DMS79 treated with DMSO at 0.1 percent for 48 hours (cell line): ENCODE results near the gene GOLPH3.
"Not testable (repeated sequence)": the region's sequence is repeated elsewhere in the genome, so short reads cannot be mapped to it uniquely, and the experiment has no call there.

Experiments
- DNase-seq: peaks from one replicate; lab custom pipeline; 2025; lab: John Stamatoyannopoulos, UW

Gene GOLPH3

DNA sequence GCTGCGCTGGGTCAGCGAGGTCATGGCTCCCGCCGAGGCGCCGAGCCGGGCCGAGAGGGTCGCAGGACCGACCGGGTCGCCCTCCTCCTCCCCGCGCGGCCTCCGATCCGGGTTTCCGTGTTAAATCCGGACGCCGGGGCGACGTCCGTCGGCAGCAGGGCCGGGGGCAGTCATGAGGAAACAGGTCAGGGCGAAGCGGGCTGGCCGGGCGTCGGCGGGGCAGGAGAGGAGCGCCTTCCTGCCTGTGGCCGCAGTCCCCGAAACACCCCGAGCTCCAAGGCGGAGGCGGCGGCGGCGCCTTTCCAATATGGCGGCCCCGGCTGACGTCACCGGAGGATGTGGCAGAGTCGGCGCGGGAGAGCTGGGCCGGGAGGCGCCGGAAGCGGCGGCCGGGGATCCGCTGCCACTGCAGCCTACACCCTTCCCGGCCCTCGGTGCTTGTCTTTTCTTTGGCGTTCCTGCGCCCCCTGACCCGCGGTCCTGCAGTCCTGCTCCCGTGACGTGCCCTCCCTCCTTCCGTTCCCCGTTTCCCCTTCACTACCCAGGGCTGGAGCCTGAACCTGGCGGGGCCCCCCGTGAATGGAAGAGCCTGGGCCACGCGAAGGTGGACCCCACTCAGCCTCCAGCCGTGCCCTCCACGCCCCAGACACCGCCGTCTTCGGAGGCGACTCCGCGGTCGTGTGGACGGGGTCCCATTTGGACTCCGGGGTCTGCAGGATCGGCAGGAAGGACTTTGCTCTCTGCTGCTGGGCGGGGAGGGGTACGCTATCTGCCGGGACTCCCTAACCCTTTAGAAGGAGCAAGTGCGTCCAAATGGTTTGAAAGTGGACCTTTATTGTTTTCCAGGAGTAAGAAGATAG is at the start of gene GOLPH3:
GOLPH3 (minus strand) TSS at position 309 of the 860 bp plus-strand sequence; CDS start at position 24, 285 bp downstream.
- peak; percentile 77 for DNase-seq

GRCh38 chr5:32222723-32223470 is 48.8 kb upstream of the GOLPH3 start:
- DNase-seq, result peak; percentile 52

GRCh38 chr5:32217886-32218396 is 43.8 kb upstream of the GOLPH3 start:
- peak; percentile 33 for DNase-seq

DNA sequence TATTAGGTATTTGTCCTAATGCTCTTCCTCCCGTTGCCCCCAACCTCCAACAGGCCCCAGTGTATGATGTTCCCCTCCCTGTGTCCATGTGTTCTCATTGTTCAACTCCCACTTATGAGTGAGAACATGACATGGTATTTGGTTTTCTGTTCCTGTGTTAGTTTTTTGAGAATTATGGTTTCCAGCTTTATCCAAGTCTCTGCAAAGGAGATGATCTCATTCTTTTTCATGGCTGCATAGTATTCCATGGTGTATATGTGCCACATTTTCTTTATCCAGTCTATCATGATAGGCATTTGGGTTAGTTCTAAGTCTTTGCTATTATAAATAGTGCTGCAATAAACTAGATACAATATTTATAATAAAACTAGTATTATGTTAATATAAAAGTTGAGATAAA is 40.2 kb upstream of the GOLPH3 start:
- DNase-seq, result not testable (repeated sequence)

DNA sequence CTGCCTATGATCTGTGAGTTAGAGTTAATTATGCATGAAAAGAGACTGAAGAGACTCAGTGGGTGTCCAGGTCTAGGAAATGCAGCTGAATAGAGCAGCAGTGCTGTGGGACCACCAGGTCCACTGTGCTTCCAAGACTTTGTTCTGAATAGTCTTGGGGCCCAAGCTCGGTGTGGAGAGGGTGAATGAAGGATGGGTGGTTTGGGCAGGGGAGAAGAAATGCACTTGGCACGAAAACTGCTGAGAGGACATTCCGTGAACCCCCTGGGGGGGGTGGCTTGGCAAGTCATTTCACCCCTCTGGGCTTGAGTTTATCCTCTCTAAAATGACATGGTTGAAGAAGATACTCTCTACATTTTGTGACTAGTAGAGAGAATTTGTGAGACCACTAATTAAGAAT is 36.0 kb upstream of the GOLPH3 start:
- DNase-seq, result no peak

DNA sequence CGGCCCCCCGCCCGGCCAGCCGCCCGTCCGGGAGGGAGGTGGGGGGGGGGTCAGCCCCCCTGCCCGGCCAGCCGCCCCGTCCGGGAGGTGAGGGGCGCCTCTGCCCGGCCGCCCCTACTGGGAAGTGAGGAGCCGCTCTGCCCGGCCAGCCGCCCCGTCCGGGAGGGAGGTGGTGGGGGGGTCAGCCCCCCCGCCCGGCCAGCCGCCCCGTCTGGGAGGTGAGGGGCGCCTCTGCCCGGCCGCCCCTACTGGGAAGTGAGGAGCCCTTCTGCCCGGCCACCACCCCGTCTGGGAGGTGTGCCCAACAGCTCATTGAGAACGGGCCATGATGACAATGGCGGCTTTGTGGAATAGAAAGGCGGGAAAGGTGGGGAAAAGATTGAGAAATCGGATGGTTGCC is 34.7 kb upstream of the GOLPH3 start:
- not testable (repeated sequence) for DNase-seq

- DNase-seq, result no peak
These were observed 33.2 kb upstream of the GOLPH3 start for GRCh38 chr5:32207355-32207634.

DNA sequence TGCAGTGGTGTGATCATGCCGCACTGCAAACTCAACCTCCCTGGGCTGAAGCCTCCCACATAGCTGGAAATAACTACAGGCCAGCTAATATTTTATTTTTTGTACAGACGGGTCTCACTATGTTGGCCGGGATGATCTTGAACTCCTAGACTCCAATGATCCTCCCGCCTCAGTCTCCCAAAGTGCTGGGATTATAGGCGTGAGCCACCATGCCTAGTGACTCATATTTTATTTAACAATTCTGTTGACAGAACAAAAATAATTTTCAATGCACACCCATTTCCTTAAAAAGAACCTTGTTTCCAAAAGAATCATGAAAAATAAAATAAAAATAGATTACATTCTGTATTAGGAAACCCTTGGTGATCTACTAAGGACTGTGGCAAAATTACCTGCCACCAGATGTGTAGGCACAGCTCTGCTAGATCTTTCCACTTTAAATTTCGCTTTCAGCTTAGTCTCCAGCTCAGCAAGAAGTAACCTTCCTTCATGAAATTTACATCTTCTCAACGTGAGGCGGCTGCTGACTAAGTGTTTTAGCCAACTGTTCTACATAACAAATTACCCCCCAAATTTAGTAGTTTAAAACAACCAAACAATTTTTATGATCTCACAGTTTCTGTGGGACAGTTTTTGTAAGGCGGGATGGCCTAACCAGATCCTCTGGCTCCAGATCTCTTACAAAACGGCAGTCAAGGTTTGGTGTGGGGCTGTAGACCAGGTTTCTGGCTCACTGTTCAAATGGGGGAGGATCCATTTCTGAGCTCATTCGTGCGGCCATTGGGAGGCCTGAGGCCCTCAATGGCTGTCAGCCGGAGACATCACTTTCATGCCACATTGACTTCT is 32.6 kb upstream of the GOLPH3 start:
- DNase-seq, result no peak

GRCh38 chr5:32206053-32206452 is 31.9 kb upstream of the GOLPH3 start:
- DNase-seq, result no peak

GRCh38 chr5:32202394-32202793 is 28.3 kb upstream of the GOLPH3 start:
- DNase-seq, result no peak

DNA sequence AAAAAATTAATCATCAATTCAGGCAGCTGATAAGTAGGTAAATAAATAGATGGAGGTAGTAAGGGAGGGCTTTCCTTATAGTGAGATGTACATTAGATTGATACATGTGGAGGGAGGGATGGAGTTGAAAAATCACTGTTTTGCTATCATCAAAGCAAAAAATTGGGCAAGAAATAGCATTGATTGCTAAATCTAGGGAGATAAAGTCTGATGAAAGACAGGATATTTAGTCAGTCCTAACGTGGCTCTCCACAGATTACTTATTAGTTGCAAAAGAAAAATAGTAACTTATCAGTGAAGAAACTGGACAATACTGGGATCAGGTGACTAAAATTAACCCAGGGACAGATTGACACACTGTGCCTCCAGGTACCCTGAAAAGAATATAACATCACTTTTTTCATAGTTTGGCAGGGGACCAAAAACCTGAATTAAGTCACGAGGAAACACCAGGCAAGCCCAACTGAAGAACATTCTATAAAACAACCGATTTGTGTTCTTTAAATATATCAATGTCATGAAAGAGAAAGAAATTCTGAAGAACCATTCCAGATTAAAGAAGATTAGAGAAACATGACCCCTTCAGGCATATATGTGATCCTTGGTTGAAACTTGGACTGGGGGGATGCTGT is 27.1 kb upstream of the GOLPH3 start:
- DNase-seq, result no peak

DNA sequence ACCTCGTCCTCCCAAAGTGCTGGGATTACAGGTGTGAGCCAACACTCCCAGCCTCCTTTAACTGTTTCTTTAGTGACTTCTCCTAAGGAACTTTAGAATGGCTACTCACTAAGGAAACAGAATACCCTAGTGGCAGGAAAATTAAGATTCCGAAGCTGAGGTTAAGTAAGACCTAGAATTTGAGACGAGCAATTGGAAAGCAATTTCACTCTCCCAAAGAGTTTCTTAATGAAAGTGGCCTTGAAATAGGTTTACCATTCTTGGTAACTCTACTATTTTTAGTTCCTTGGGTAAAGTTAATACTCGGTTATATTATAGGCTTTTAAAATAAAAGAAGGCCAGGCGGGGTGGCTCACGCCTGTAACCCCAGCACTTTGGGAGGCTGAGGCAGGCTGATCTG is 22.9 kb upstream of the GOLPH3 start:
- DNase-seq, result no peak

- peak; percentile 99 for DNase-seq
These were observed 21.1 kb upstream of the GOLPH3 start for GRCh38 chr5:32195265-32195664.

- DNase-seq, result peak; percentile 95
These were observed 19.5 kb upstream of the GOLPH3 start for GRCh38 chr5:32193591-32193990.

DNA sequence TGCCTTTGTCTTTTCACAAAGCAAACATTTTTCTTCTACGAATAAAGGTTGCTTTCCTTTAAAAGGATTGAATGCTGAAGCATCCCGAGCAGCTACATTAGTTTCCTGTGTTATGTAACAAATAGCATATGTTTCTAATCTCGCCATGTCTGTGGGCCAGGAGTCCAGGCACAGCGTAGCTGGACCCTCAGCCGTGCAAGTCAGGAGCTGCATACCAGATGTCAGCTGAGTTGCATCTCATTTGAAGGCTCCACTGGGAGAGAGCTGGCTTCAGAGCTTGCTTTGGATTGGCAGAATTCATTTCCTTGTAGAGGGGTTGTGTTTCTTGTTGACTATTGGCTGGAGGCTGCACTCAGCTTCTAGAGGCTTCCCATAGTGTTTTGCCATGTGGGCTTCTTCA is 16.0 kb upstream of the GOLPH3 start:
- DNase-seq, result no peak

DNA sequence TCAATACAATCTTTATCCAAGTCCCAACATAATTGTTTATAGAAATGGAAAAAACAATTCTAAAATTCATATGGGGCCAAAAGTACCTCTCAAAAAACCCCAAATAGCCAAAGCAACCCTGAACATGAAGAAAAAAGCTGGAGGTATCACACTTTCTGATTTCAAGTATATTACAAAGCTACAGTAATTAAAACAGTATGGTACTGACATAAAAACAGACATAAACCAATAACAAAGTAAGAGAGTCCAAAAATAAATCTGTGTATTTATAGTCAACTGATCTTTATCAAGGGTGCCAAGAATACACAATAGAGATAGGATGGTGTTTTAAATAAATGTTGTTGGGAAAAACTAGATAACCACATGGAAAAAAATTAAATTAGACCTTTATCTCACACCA is 13.6 kb upstream of the GOLPH3 start:
- no peak for DNase-seq

GRCh38 chr5:32182463-32183063 is 8.4 kb upstream of the GOLPH3 start:
- no peak for DNase-seq

GRCh38 chr5:32173267-32174010 is 680 bp downstream of the GOLPH3 start:
- peak; percentile 86 for DNase-seq

GRCh38 chr5:32172923-32173266 is 1.2 kb downstream of the GOLPH3 start:
- DNase-seq, result peak; percentile 63

GRCh38 chr5:32172186-32172911 is 1.8 kb downstream of the GOLPH3 start:
- not testable (repeated sequence) for DNase-seq
